OCI-LY7 (cell line): ENCODE results near the gene RAB2B.

Source experiments
- EZH2phosphoT487 ChIP-seq: fragments of 200-600 bp; sonication (generic); IDR thresholded peaks from 2 replicates; pipeline ENCODE4 v1.6.1; 2018; ENCODE audit warnings: low read depth, borderline replicate concordance, mild to moderate bottlenecking, mixed run types, antibody characterized with exemption, low read length, moderate library complexity, mixed read lengths
- TF ChIP-seq, protein P1 (sequence below): fragments of 200-600 bp; sonication (generic); conservative IDR thresholded peaks from 2 replicates; pipeline ENCODE4 v1.5.1; 2014; ENCODE audit warnings: mild to moderate bottlenecking, antibody characterized with exemption, low read length, moderate library complexity, mixed read lengths

DNA sequence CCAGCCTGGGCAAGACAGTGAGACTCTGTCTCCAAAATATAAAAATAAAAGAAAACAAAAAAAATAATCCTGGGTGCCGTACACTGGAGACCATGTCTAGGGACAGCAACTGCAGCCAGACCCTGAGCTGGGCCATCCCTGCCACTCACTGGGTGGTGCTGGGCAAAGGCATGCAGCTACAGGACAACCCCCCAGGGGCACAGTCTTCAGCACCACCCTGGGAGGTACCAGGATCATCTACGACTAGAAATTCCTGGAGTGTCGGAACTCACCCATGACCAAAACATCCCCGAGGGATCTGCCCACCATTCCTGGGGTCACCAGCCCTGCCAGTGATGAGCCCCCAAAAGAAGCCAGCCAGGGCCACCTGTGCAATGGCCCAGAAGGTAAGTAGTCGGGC, 57.2 kb downstream of the RAB2B start:
- TF ChIP-seq, protein P1, sequence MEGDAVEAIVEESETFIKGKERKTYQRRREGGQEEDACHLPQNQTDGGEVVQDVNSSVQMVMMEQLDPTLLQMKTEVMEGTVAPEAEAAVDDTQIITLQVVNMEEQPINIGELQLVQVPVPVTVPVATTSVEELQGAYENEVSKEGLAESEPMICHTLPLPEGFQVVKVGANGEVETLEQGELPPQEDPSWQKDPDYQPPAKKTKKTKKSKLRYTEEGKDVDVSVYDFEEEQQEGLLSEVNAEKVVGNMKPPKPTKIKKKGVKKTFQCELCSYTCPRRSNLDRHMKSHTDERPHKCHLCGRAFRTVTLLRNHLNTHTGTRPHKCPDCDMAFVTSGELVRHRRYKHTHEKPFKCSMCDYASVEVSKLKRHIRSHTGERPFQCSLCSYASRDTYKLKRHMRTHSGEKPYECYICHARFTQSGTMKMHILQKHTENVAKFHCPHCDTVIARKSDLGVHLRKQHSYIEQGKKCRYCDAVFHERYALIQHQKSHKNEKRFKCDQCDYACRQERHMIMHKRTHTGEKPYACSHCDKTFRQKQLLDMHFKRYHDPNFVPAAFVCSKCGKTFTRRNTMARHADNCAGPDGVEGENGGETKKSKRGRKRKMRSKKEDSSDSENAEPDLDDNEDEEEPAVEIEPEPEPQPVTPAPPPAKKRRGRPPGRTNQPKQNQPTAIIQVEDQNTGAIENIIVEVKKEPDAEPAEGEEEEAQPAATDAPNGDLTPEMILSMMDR = no peak
- no peak for TF ChIP-seq EZH2phosphoT487
